SK-N-SH (cell line): ENCODE results near the gene RAPGEF6. TPM values are rescaled to one million over a fixed set of nuclear protein-coding genes. Genes with fewer than 3 reads are reported as not detected.

Experiments
- CTCF ChIA-PET: fragments of 300-600, 350-600 bp; formaldehyde crosslinking; extraction: SDS; loops from one replicate; lab custom pipeline; 2021; lab: Yijun Ruan, JAX
- POLR2A ChIA-PET: fragments of 350-600 bp; sonication (Branson Sonifier 250); formaldehyde crosslinking; extraction: SDS; loops from one replicate; lab custom pipeline; 2020; ENCODE audit warnings: antibody characterized with exemption, inconsistent platforms; lab: Yijun Ruan, JAX
- DNase-seq: peaks from one replicate; pipeline ENCODE4 v3.0.0; 2012
- H2AFZ ChIP-seq: fragments of 200-600 bp; sonication (generic); 2 replicates; pipeline ENCODE4 v1.8.1; 2016; ENCODE audit warnings: antibody characterized with exemption, mild to moderate bottlenecking, low read depth
- H3F3A ChIP-seq: fragments of 200-600 bp; sonication (generic); replicated peaks from 2 replicates; pipeline ENCODE3; 2016; ENCODE audit warnings: antibody characterized with exemption, mild to moderate bottlenecking; ENCODE audit not compliant: insufficient read depth
- H3K27ac ChIP-seq, 2 experiments: fragments of 200-500 bp in 1 of 2; fragments of 200-600 bp in 1 of 2; sonication (Bioruptor generic) in 1 of 2; sonication (generic), shearing (Covaris generic) in 1 of 2; 2 replicates each; pipeline versions ENCODE4 v1.5.1 to v1.6.1; 2014 to 2016; ENCODE audit warnings: low read depth in 2 of 2, inconsistent platforms in 1 of 2, low read length in 1 of 2, mild to moderate bottlenecking in 1 of 2, mixed read lengths in 1 of 2
- H3K27me3 ChIP-seq: fragments of 200-600 bp; sonication (generic), shearing (Covaris generic); 2 replicates; pipeline ENCODE4 v1.6.1; 2016; ENCODE audit warnings: mixed run types; ENCODE audit not compliant: insufficient read depth
- H3K36me3 ChIP-seq, 2 experiments: fragments of 200-500 bp in 1 of 2; fragments of 200-600 bp in 1 of 2; sonication (Bioruptor generic) in 1 of 2; sonication (generic) in 1 of 2; replicated peaks in 1 of 2; 2 replicates each; pipeline versions ENCODE3 to v1.5.1; 2014 to 2016; ENCODE audit warnings: low read length in 1 of 2, mild to moderate bottlenecking in 1 of 2; ENCODE audit not compliant: insufficient read depth in 2 of 2, control insufficient read depth in 1 of 2
- H3K4me1 ChIP-seq, 2 experiments: fragments of 200-500 bp in 1 of 2; fragments of 200-600 bp in 1 of 2; sonication (Bioruptor generic) in 1 of 2; sonication (generic), shearing (Covaris generic) in 1 of 2; 2 replicates each; pipeline versions ENCODE4 v1.5.1 to v1.6.1; 2014 to 2016; ENCODE audit warnings: low read depth in 1 of 2, low read length in 1 of 2, mixed run types in 1 of 2; ENCODE audit not compliant: insufficient read depth in 2 of 2, control insufficient read depth in 1 of 2
- H3K4me2 ChIP-seq: fragments of 200-600 bp; sonication (generic), shearing (Covaris generic); 2 replicates; pipeline ENCODE4 v1.6.1; 2017; ENCODE audit warnings: mixed run types
- H3K4me3 ChIP-seq, 2 experiments: fragments of 200-500 bp in 1 of 2; fragments of 200-600 bp in 1 of 2; sonication (Bioruptor generic) in 1 of 2; sonication (generic), shearing (Covaris generic) in 1 of 2; 2 replicates each; pipeline versions ENCODE4 v1.5.1 to v1.8.1; 2014 to 2016; ENCODE audit warnings: low read depth in 2 of 2, inconsistent platforms in 1 of 2, low read length in 1 of 2, mild to moderate bottlenecking in 1 of 2, mixed read lengths in 1 of 2, moderate library complexity in 1 of 2
- H3K79me2 ChIP-seq: fragments of 200-600 bp; sonication (generic); 2 replicates; pipeline ENCODE4 v1.8.1; 2017; ENCODE audit warnings: mild to moderate bottlenecking; ENCODE audit not compliant: insufficient read depth
- H3K9ac ChIP-seq: fragments of 200-600 bp; sonication (generic); 2 replicates; pipeline ENCODE4 v1.6.1; 2017; ENCODE audit warnings: mixed run types
- H3K9me2 ChIP-seq: fragments of 200-600 bp; sonication (generic); 2 replicates; pipeline ENCODE4 v1.6.1; 2017; ENCODE audit warnings: mixed run types
- H3K9me3 ChIP-seq: fragments of 200-600 bp; sonication (generic); 2 replicates; pipeline ENCODE4 v1.6.1; 2017; ENCODE audit warnings: mixed run types, mild to moderate bottlenecking, moderate library complexity
- H4K20me1 ChIP-seq: fragments of 200-600 bp; sonication (generic); 2 replicates; pipeline ENCODE4 v1.6.1; 2017; ENCODE audit warnings: mild to moderate bottlenecking, mixed run types; ENCODE audit not compliant: insufficient read depth
- CHD2 ChIP-seq: fragments of 150-350 bp; IDR thresholded peaks from 2 replicates; pipeline ENCODE4 v1.6.1; 2018; ENCODE audit warnings: low read length; ENCODE audit not compliant: partially characterized antibody
- EZH2phosphoT487 ChIP-seq: fragments of 200-600 bp; sonication (generic); IDR thresholded peaks from 2 replicates; pipeline ENCODE4 v1.6.1; 2017; ENCODE audit warnings: low read depth, mixed run types, mild to moderate bottlenecking, antibody characterized with exemption, moderate library complexity, borderline replicate concordance
- FOXM1 ChIP-seq: IDR thresholded peaks from 2 replicates; pipeline ENCODE4 v1.4.0; 2012; ENCODE audit warnings: low read depth, mild to moderate bottlenecking
- GABPA ChIP-seq: IDR thresholded peaks from 2 replicates; pipeline ENCODE4 v1.4.0; 2012; ENCODE audit warnings: low read depth, mild to moderate bottlenecking
- GATA2 ChIP-seq: sonication (generic); formaldehyde crosslinking; IDR thresholded peaks from 2 replicates; pipeline ENCODE4 v1.5.0; 2020; ENCODE audit warnings: mild to moderate bottlenecking, missing genetic modification reagents
- JUND ChIP-seq: IDR thresholded peaks from 2 replicates; pipeline ENCODE4 v1.4.0; 2012
- NFIC ChIP-seq: IDR thresholded peaks from 2 replicates; pipeline ENCODE4 v1.4.0; 2012; ENCODE audit warnings: borderline replicate concordance
- NRF1 ChIP-seq: IDR thresholded peaks from 2 replicates; pipeline ENCODE4 v1.6.1; 2012; ENCODE audit warnings: low read depth, mild to moderate bottlenecking, low read length
- POLR2AphosphoS5 ChIP-seq: IDR thresholded peaks from 2 replicates; pipeline ENCODE4 v1.6.1; 2012; ENCODE audit warnings: low read depth, low read length
- RAD21 ChIP-seq: IDR thresholded peaks from 2 replicates; pipeline ENCODE4 v1.6.1; 2012; ENCODE audit warnings: mild to moderate bottlenecking, low read length
- RCOR1 ChIP-seq: fragments of 150-350 bp; IDR thresholded peaks from 2 replicates; pipeline ENCODE4 v1.6.1; 2017; ENCODE audit warnings: antibody characterized with exemption, low read length
- RFX5 ChIP-seq: IDR thresholded peaks from 2 replicates; pipeline ENCODE4 v1.6.1; 2012; ENCODE audit warnings: mild to moderate bottlenecking, improper control_type of control experiment, low read length
- RXRA ChIP-seq: IDR thresholded peaks from 2 replicates; pipeline ENCODE4 v1.4.0; 2012; ENCODE audit warnings: low read depth, mild to moderate bottlenecking, borderline replicate concordance
- SMC3 ChIP-seq: IDR thresholded peaks from 2 replicates; pipeline ENCODE4 v1.6.1; 2012; ENCODE audit warnings: low read depth, low read length, improper control_type of control experiment
- TAF1 ChIP-seq: IDR thresholded peaks from 2 replicates; pipeline ENCODE4 v1.6.1; 2012; ENCODE audit warnings: low read depth, mild to moderate bottlenecking, low read length, moderate library complexity, borderline replicate concordance
- TCF12 ChIP-seq: IDR thresholded peaks from 2 replicates; pipeline ENCODE4 v1.4.0; 2012
- TEAD4 ChIP-seq: IDR thresholded peaks from 2 replicates; pipeline ENCODE4 v1.4.0; 2012; ENCODE audit warnings: mild to moderate bottlenecking, borderline replicate concordance; ENCODE audit not compliant: insufficient read depth
- USF1 ChIP-seq: IDR thresholded peaks from 2 replicates; pipeline ENCODE4 v1.4.0; 2012; ENCODE audit warnings: low read depth, borderline replicate concordance
- ZBTB33 ChIP-seq: IDR thresholded peaks from 2 replicates; pipeline ENCODE4 v1.4.0; 2012; ENCODE audit warnings: low read depth, borderline replicate concordance
- WGBS: methylation state at CpG from one replicate; pipeline ENCODE4 v1.1.6; 2017; ENCODE audit warnings: low lambda C conversion rate; 5-methylcytosine and 5-hydroxymethylcytosine counted together
- polyA plus RNA-seq, 3 experiments: library from polyadenylated mRNA; depleted of rRNA; stranded (reverse); fragments of >200 nt; gene quantifications; 2 replicates each; pipeline ENCODE4 v1.2.3, GENCODE V29; 2012
- TF ChIP-seq, protein P1 (sequence below): fragments of 200-600 bp; sonication (generic); IDR thresholded peaks from 2 replicates; pipeline ENCODE4 v1.6.1; 2017; ENCODE audit warnings: antibody characterized with exemption, mild to moderate bottlenecking, moderate library complexity
- TF ChIP-seq, protein P2 (sequence below): IDR thresholded peaks from 2 replicates; pipeline ENCODE4; 2012

The RAPGEF6 gene
- polyA plus RNA-seq, 1 of the 3 experiments (the other 2 are of a cell fraction): 2.9 TPM

DNA sequence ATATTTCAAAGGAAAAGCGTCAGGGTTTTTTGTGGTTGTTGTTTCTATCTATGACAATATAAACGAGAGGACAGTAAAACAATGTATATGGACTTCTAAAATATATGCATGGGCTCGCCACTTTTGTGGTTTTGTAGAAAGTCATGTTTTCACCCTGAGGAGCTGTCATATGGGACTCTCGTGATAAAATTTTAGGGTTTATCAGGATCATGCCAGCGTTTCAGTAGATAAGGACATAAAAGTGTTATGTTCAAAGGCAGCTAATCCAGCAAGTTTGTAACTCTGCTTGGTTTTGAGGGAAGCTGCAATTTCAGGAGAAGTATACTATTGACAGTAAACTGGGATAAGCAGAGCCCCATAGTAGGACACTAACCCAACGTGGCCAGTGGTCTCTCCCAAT, 250.9 kb downstream of the RAPGEF6 start:
- peaks cover 17 to 25% of the 10 kb centered on the region in 2 experiments for H3K4me1 ChIP-seq
- ChIA-PET POLR2A (no interaction called here), CTCF (interaction anchor here (0.9 to 2.1 kb wide), 3 partner anchors 9 to 119 kb away, joined by 3 to 8 read pairs (median 3); no protein-coding TSS in a partner anchor)
- H3K27me3 ChIP-seq: no peaks in the 10 kb centered on the region
- no peak overlapping the region for H3K4me2 ChIP-seq
- no peak for DNase-seq
- 82% methylated on average over 6 of the region's 6 CpGs for WGBS
- H3K36me3 ChIP-seq: peaks cover 9 to 11% of the 10 kb centered on the region in 2 experiments
- H3K79me2 ChIP-seq: peaks cover 22% of the 10 kb centered on the region; the same call in 1 of the 2 replicates
- no peaks in the 10 kb centered on the region for H3K9me2 ChIP-seq
- H3K4me3 ChIP-seq: no peak overlapping the region
- no peak overlapping the region for H3K27ac ChIP-seq
- no peaks in the 10 kb centered on the region for H3F3A ChIP-seq
- H4K20me1 ChIP-seq: no peaks in the 10 kb centered on the region
- H2AFZ ChIP-seq: no peak overlapping the region
- H3K9me3 ChIP-seq: no peaks in the 10 kb centered on the region
- no peak for TF ChIP-seq RFX5
- TF ChIP-seq RAD21: no peak
- no peak for TF ChIP-seq FOXM1
- TF ChIP-seq, all 33 proteins: peak for 0
- no peak overlapping the region for H3K9ac ChIP-seq

DNA sequence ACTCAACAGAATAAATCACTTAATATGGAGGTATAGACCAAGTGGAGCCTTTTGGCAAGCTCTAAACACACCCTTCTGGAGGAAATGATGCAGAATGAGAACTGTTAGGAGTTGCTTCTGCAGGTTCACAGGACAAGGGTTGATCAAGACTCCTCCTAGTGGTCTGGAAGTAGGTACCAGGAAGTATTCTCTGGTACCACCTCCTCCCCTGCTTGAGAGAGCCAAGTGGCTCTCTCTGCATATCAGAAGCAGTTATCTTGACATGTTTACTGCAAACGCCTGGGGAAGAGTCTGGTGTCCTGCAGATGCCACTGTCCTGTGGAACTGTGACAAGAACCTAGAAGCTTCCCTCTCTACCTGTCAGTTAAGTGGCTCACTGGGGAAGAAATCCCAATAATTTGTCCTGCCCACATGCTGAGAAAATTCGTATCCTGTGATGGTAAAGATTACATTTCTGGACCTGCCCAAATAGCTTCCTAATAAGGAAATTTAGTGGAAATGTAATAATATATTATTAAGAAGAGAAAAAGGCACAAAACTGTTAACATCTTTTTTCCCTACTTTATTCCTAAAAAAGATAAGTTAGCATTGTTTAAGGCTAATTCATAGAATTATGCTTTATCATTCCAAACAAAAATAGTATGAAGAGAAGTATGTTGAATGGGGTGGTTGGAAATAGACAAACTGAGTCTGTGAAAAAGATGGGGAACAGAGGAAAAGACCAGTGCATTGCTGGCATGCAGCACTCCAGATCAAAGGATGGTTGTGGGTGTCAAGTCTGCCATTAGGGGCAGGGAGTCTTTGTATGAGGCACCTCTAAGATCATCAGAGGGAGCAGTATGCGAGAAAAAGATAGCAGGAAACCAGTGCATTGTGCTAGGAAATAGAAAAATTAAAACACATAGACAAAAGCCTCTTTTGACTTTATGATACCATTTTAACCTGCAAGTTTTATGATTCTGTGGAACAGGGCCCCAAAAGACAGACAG, 252.3 kb downstream of the RAPGEF6 start:
- peak overlapping the region in 1 of 2 experiments; percentile 51; a peak in 2 of 4 replicates for H3K27ac ChIP-seq
- no peaks in the 10 kb centered on the region for H3K9me2 ChIP-seq
- no peaks in the 10 kb centered on the region for H4K20me1 ChIP-seq
- CTCF ChIA-PET: interaction anchor here (0.7 to 2.0 kb wide), 20 partner anchors 8 to 515 kb away, joined by 3 to 15 read pairs (median 4); partner anchors contain the start of genes CDC42SE2 and HINT1
- POLR2A ChIA-PET: interaction anchor here (0.6 kb wide), 1 partner anchor 15 kb away, joined by 3 read pairs; no protein-coding TSS in a partner anchor
- WGBS: 58% methylated on average over 3 of the region's 3 CpGs
- no peak overlapping the region for H3K9ac ChIP-seq
- peaks cover 9% of the 10 kb centered on the region in 2 experiments for H3K36me3 ChIP-seq
- DNase-seq: peak; percentile 64
- peaks cover 5% of the 10 kb centered on the region for H3F3A ChIP-seq
- H3K4me2 ChIP-seq: no peak overlapping the region
- H2AFZ ChIP-seq: no peak overlapping the region
- H3K9me3 ChIP-seq: no peaks in the 10 kb centered on the region
- H3K79me2 ChIP-seq: peaks cover 27% of the 10 kb centered on the region; the same call in 1 of the 2 replicates
- no peak overlapping the region for H3K4me3 ChIP-seq
- peaks cover 25 to 32% of the 10 kb centered on the region in 2 experiments for H3K4me1 ChIP-seq
- H3K27me3 ChIP-seq: no peaks in the 10 kb centered on the region
- TF ChIP-seq CHD2: peak; percentile 61
- TF ChIP-seq USF1: no peak
- no peak for TF ChIP-seq NFIC
- peak; percentile 72 for TF ChIP-seq GATA2
- TF ChIP-seq TAF1: no peak
- TF ChIP-seq POLR2AphosphoS5: no peak
- peak; percentile 48 for TF ChIP-seq SMC3
- no peak for TF ChIP-seq NRF1
- no peak for TF ChIP-seq EZH2phosphoT487
- no peak for TF ChIP-seq TEAD4
- TF ChIP-seq RXRA: no peak
- no peak for TF ChIP-seq TCF12
- TF ChIP-seq, protein P1, sequence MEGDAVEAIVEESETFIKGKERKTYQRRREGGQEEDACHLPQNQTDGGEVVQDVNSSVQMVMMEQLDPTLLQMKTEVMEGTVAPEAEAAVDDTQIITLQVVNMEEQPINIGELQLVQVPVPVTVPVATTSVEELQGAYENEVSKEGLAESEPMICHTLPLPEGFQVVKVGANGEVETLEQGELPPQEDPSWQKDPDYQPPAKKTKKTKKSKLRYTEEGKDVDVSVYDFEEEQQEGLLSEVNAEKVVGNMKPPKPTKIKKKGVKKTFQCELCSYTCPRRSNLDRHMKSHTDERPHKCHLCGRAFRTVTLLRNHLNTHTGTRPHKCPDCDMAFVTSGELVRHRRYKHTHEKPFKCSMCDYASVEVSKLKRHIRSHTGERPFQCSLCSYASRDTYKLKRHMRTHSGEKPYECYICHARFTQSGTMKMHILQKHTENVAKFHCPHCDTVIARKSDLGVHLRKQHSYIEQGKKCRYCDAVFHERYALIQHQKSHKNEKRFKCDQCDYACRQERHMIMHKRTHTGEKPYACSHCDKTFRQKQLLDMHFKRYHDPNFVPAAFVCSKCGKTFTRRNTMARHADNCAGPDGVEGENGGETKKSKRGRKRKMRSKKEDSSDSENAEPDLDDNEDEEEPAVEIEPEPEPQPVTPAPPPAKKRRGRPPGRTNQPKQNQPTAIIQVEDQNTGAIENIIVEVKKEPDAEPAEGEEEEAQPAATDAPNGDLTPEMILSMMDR: peak; percentile 61
- TF ChIP-seq ZBTB33: no peak
- TF ChIP-seq GABPA: no peak
- no peak for TF ChIP-seq FOXM1
- no peak for TF ChIP-seq JUND
- TF ChIP-seq RCOR1: peak; percentile 86; the same call in 1 of the 2 replicates
- TF ChIP-seq, protein P2, sequence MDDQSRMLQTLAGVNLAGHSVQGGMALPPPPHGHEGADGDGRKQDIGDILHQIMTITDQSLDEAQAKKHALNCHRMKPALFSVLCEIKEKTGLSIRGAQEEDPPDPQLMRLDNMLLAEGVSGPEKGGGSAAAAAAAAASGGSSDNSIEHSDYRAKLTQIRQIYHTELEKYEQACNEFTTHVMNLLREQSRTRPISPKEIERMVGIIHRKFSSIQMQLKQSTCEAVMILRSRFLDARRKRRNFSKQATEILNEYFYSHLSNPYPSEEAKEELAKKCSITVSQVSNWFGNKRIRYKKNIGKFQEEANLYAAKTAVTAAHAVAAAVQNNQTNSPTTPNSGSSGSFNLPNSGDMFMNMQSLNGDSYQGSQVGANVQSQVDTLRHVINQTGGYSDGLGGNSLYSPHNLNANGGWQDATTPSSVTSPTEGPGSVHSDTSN: peak; percentile 28; the same call in 1 of the 2 replicates
